Stimulated activated CD4-positive, alpha-beta T cell treated with anti-CD3 and anti-CD28 coated beads, Interleukin-4, amount 100 ng/mL, for 24 hours (primary cell): ENCODE data around the gene SLC38A7.

Experiments used
- DNase-seq: peaks from one replicate; pipeline ENCODE4 v3.0.0-alpha.2; 2020

SLC38A7 gene

DNA sequence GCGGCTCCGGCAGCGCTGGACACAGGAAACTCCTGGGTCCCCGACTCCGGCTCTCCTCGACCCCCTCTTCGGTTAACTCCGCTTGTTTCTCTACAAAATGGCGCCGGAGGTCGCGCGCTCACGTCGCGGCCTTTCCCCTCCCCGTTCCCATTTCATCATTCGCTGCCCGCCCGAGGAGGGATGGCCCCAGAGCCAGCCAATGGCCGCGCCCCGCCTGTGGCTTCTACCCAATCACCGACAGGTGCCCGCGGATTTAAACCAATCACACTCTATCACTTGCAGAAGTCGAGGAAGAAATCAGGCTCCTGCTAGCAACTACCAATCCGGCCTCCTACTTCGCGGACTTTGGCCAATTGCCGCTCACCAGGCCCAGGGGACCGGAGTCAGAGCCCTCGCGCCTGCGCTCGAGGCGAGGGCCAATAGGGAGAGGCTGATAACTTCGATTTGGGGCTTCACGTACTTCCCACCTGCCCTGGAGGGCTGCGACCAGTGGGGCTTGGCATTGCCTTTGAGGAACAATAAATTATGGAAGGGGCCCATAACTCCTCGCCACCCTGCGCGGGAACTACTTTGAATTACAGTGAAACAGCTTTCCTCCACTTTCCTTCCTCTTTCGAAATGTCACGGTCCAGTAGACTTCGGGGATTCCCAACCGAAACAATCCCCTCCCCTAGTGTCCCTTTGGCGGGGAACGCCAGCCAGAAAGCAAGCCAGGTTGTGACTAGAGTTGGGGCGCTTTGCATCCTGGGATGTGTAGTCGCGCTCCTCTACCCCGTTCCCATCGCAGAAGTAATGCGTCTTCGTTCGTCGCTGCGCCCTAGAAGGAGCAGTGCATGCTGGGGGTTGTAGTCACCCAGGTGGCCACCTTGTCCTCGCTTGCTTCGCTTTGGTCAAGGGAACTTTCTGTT, 54.6 kb downstream of the SLC38A7 start, which contains the start of gene CNOT1:
Gene CNOT1, minus strand, starts transcription at position 94 of the 908 bp plus-strand sequence. CDS start 30,489 bp downstream, outside the sequence.
- peak; percentile 98 for DNase-seq

DNA sequence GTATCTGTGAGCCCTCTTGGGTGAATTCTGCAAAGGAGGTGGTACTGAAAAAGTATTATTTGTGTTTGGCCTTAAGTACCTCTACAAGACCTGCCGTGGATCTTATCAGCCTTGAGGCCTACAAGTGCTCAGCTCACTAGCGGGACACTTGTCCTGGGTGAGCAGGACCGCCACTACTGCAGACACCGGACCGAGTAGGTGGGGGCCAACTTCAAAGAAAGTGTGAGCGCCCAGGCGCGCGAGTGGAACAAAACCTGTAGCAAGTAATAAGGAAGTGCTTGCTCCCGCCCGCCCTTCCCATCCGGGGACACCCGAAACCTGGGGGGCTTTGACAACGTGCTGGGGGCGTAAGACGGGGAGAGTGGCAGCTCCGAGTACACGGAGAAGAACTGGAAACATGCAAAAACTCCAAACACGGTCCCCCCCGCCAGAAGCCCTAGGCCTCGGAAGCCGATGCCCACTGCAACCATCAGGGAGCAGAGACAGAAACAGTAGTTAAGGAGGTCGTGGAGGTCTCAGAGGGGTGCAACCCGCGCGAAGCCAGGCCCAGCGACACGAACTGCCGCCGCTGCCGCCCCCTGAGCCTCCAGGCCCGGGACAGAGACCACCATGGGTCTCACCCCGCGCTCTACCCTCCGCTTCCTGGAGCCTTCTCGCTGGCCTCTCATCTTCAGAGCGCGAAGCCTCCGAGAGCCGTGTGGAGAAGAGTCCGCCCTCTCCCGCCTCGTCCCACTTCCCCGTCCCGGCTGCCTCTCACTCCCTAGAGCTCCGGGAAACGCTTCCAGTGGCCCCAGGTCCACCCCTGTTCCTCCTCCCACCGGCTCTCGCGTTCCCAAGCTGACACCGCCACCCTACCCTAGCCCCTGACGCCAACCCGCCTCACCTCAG, 55.5 kb downstream of the SLC38A7 start:
- DNase-seq = peak; percentile 56

DNA sequence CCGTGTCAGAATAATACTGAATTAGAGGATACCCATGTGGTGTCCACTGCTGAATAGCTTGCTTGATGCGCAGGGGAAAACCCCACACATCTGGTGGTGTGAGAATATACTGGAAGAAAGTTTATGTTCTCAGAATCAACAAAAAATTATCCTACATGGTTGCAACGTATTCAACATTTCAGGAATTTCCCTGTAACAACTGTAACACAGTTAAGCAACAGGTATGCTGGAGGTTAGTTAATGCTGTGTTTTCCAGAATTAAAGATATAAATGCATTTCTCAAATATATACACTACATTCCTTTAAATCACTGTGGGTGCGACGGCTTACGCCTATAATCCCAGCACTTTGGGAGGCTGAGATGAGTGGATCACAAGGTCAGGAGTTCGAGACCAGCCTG, 60.4 kb downstream of the SLC38A7 start:
- DNase-seq = no peak

- no peak for DNase-seq
Measured at GRCh38 chr16:58620396-58620795, 64.2 kb downstream of the SLC38A7 start.

DNA sequence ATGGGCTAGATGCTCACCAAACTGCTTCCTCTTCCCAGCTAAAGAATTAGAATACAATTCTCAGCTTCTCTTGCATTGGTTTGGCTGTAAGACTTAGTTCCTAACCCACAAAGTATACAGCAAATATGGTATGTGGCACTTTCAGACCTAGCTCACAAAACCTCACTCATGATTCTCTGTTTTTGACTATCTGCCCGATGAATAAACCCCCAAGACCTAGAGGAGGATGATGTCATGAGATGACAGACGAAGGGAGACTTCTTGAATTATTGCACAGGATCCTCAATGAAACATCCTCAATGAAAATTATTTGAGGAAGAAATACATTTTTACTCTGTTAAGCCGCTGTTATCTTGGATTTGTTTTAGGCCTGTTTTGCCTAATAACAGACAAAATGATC, 69.3 kb downstream of the SLC38A7 start:
- DNase-seq = no peak
